GM18520 (cell line): Measurements from ENCODE around the gene TCF4.

Source experiments
- ATAC-seq: cut with Tn5 transposase; IDR thresholded peaks from one replicate; pipeline ENCODE4 v1.9.1; 2021; ENCODE audit not compliant: unreplicated experiment

TCF4 gene

DNA sequence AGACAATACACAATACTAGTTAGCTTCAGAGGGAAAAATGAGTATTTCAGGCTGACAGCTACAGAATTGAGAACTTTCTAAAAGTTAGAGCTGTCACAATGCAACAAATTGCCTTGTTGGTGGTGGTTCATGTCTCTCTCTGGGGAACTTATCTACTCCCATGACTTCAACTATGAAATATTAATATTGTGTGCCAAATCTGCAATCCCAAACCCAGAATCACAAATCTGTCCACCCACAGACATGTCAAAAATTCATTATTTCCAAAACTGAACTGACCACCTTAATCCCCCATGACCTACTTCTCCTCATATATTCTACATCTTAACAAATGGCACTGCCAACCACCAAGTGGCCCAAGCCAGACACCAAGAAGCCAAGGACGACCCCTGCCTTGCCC, 143.5 kb downstream of the TCF4 start:
- ATAC-seq = no peak

- no peak for ATAC-seq
Measured at GRCh38 chr18:55443776-55444175, 144.2 kb downstream of the TCF4 start.

DNA sequence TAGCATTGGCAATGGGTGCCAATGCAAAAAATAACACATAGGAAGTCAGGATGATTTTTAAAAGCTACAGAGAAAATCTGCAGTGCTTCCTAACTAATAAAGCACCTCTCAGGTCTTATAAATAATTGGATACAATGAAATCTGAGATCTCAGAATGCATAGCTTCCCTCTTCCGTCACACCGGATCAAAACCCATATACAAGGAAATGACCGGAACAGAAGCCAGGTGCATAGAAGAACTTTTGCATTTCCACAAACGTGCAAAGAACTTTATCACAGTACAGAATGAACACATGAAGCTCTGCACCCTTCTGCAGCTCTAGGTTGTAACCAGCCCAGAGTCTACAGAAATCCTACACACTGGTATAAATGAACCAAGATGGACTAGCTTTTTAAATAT, 145.4 kb downstream of the TCF4 start:
- no peak for ATAC-seq

- ATAC-seq = no peak
Measured at GRCh38 chr18:55440988-55441387, 147.0 kb downstream of the TCF4 start.

GRCh38 chr18:55439056-55439455, 148.9 kb downstream of the TCF4 start:
- ATAC-seq = no peak

DNA sequence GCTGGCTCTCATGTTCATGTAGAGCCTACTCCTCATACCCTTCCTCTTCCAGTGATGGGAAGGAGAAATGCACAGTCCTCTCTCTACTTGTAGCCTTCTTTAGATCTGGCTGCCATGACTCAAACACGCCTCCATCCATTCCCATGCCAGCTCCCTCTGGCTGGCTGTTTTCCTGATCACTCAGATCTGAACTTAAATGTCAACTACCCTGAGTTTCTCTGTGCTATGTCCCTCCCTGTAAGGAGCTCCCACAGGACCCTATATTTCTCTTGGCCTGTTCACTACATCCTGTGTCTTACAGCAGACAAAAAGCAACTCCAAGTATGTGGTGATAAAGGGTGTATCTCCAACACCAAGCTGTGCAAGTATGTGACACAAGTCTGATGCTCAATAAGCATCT, 152.4 kb downstream of the TCF4 start:
- no peak for ATAC-seq

- ATAC-seq = no peak
Measured at GRCh38 chr18:55433648-55434047, 154.3 kb downstream of the TCF4 start.

- no peak for ATAC-seq
Measured at GRCh38 chr18:55433140-55433539, 154.9 kb downstream of the TCF4 start.

- no peak for ATAC-seq
Measured at GRCh38 chr18:55432307-55433040, 155.5 kb downstream of the TCF4 start.

DNA sequence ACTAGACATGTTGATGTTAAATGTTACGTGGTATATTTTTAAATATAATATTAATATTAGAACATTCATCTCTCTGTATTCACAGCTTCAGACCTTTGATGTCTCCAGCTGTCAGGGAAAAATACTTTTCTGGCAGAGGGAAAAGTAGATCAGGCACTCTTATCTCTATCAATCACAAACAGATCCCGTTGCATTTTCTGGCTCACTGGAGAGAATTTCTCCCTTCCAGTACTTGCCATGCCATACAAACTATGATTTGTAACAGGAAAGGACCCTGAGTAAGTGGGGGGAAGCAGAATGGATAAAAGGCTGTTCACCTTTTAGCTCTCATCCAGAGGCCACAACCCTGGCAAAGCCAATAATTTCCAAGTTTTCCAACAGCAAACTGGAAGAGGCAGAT, 158.0 kb downstream of the TCF4 start:
- no peak for ATAC-seq

- no peak for ATAC-seq
Measured at GRCh38 chr18:55427951-55428350, 160.0 kb downstream of the TCF4 start.

DNA sequence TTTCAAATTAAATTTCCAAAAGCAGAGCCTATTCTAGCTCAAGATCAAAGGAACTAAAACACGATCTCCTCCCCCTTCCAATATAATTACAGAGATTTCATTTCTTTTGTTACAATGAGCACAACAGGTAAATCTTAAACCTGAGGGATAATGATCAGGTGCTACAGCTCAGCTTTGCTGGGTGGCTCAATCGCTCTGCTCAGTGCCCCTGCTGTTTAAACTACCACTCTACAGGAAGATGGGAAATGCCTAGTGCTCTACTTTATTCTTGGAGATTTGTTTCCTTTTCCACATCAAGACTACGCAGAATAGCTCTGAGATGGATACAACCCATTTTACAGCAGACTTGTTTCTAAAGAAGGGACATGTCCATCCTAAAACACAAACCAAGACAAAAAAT, 162.3 kb downstream of the TCF4 start:
- no peak for ATAC-seq

GRCh38 chr18:55422456-55423180, 165.4 kb downstream of the TCF4 start:
- ATAC-seq = no peak

- no peak for ATAC-seq
Measured at GRCh38 chr18:55421615-55422419, 166.2 kb downstream of the TCF4 start.

DNA sequence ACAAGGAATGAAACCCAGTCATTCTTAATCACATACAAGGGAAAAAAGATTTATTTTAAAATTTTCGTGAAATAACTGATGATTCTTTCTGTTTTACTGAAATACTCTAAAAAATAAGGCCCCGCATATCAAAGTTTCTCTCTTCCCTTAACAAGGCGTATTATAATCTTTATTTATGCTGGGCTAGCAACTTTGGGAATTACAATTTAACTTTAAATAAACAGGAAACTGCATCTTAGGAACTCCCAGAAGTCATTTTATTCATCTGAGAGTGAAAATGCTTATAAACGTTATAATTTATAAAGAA, 166.7 kb downstream of the TCF4 start:
- no peak for ATAC-seq

DNA sequence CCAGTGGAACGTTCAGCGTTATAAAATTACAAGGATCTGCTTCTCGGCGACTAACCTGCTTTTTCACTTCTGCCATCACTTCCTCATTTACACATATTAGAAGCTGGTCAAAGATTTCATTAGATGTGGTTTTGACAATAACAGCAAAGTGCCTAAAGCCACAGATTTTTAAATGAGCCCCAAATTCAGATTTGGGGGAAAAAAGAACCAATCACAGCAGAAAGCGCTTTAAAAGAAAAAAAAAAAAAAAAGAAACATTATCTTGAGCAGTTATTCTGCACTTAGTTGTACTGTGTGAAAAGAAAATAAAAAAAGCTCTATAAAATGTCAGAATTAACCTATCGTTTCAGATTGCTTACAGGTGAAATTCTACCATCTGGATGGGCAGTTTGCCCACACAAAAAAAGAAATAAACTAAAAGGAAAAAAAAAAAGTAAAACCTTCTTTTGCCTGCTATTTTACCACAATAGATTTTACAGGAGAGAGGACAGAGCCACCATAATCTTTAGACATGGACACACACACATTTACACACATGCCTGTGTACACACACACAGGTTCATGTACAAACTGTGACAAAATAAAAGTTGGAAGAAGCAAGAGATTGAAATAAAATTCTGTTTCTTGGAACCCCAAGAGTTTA, 167.2 kb downstream of the TCF4 start:
- ATAC-seq = peak; percentile 37

GRCh38 chr18:55419947-55420664, 167.9 kb downstream of the TCF4 start:
- no peak for ATAC-seq

GRCh38 chr18:55419132-55419946, 168.7 kb downstream of the TCF4 start:
- ATAC-seq = no peak

DNA sequence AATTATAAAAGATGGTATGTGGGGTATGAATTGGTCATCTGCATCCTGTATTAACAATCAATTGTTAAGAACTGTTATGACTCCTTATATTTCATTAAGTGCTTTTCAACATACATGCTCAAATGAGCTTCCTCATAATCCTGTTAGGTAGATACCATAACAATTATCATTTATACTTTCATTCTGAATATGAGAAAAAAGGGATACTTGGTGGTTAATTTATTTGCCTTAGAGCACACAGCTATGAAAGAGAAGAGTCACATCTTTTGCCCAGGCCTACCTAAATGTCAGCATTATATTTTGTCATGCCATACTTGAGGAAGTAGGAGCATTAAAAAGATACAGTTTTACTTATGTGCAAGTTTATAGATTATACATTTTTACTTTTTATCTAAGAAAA, 169.6 kb downstream of the TCF4 start:
- no peak for ATAC-seq

- no peak for ATAC-seq
Measured at GRCh38 chr18:55416791-55417190, 171.2 kb downstream of the TCF4 start.
